GM12891 (cell line): Measurements from ENCODE around the gene ARMC12.

ENCODE experiments used
- POLR2A ChIP-seq: IDR thresholded peaks from 2 replicates; pipeline ENCODE4 v1.6.1; 2011; ENCODE audit warnings: low read depth, low read length, control low read depth
- POLR2AphosphoS5 ChIP-seq: IDR thresholded peaks from 2 replicates; pipeline ENCODE4 v1.6.1; 2011; ENCODE audit warnings: low read depth, low read length, control low read depth
- TAF1 ChIP-seq: IDR thresholded peaks from 2 replicates; pipeline ENCODE4 v1.6.1; 2011; ENCODE audit warnings: low read depth, low read length, control low read depth

GRCh38 chr6:35774116-35774794 is 37.4 kb downstream of the ARMC12 start:
- TF ChIP-seq TAF1 (no peak), POLR2A (no peak), POLR2AphosphoS5 (no peak)
